HCT116 (cell line): ENCODE results near the gene S1PR4. TPM values are rescaled to one million over a fixed set of nuclear protein-coding genes. Genes with fewer than 3 reads are reported as not detected.

Source experiments
- total RNA-seq: library from RNA; stranded (reverse); gene quantifications from one replicate; pipeline ENCODE4 v1.2.1, GENCODE V29; 2021; ENCODE audit not compliant: unreplicated experiment

S1PR4 gene
- total RNA-seq, 1 experiment from 2014 or later: 0.71 TPM

Other genes with a start within 250 kb of the S1PR4 start
- 5.9 TPM for gene ZNF77, start 233.8 kb upstream of the S1PR4 start, total RNA-seq
- gene TLE6, start 201.2 kb upstream of the S1PR4 start, total RNA-seq: 10.9 TPM
- 35.6 TPM for gene TLE2, start 149.5 kb upstream of the S1PR4 start, total RNA-seq
- 263 TPM for gene TLE5, start 116.3 kb upstream of the S1PR4 start, total RNA-seq
- 56.5 TPM for gene GNA11, start 84.4 kb upstream of the S1PR4 start, total RNA-seq
- gene GNA15, start 42.7 kb upstream of the S1PR4 start, total RNA-seq: 1.5 TPM
- 119 TPM for gene NCLN, start 7.2 kb downstream of the S1PR4 start, total RNA-seq
- 2.5 TPM for gene CELF5, start 45.9 kb downstream of the S1PR4 start, total RNA-seq
- 116 TPM for gene NFIC, start 187.8 kb downstream of the S1PR4 start, total RNA-seq